CD14-positive monocyte (primary cell): ENCODE measurements around the gene TMEM178B. TPM values are rescaled to one million over a fixed set of nuclear protein-coding genes. Genes with fewer than 3 reads are reported as not detected.

ENCODE experiments used
- DNase-seq, 3 donors: peaks; one replicate each; pipeline ENCODE4 v3.0.0-alpha.2; 2011 to 2022
- H2AFZ ChIP-seq: 2 replicates; pipeline ENCODE4 v1.6.0; 2012; ENCODE audit warnings: mild to moderate bottlenecking, low read depth, low read length, inconsistent platforms; ENCODE audit not compliant: insufficient read depth, poor library complexity, severe bottlenecking
- H3K27ac ChIP-seq, 2 donors: 1 replicate in 1 of 2; 2 replicates in 1 of 2; pipeline ENCODE4 v1.5.1; 2012 to 2013; ENCODE audit warnings: low read length in 2 of 2, control low read depth in 1 of 2, inconsistent platforms in 1 of 2, low read depth in 1 of 2, mild to moderate bottlenecking in 1 of 2
- H3K27me3 ChIP-seq, 2 donors: one replicate each; pipeline versions ENCODE4 v1.6.0 to v1.6.1; 2011 to 2013; ENCODE audit warnings: low read length in 2 of 2; ENCODE audit not compliant: control insufficient read depth in 2 of 2, insufficient read depth in 2 of 2
- H3K36me3 ChIP-seq, 2 donors: replicated peaks in 1 of 2; 1 replicate in 1 of 2; 2 replicates in 1 of 2; pipeline versions ENCODE4 v1.5.1 to v1.6.1; 2012 to 2013; ENCODE audit warnings: low read length in 2 of 2, control low read depth in 1 of 2, inconsistent platforms in 1 of 2, mild to moderate bottlenecking in 1 of 2; ENCODE audit not compliant: insufficient read depth in 2 of 2, control insufficient read depth in 1 of 2
- H3K4me1 ChIP-seq, 2 donors: 1 replicate in 1 of 2; 2 replicates in 1 of 2; pipeline versions ENCODE4 v1.5.1 to v1.6.1; 2012 to 2013; ENCODE audit warnings: low read length in 2 of 2, control low read depth in 1 of 2, inconsistent platforms in 1 of 2, mild to moderate bottlenecking in 1 of 2, moderate library complexity in 1 of 2; ENCODE audit not compliant: insufficient read depth in 2 of 2, control insufficient read depth in 1 of 2
- H3K4me2 ChIP-seq: replicated peaks from 2 replicates; pipeline ENCODE3; 2012; ENCODE audit warnings: low read length, moderate library complexity, mild to moderate bottlenecking; ENCODE audit not compliant: poor library complexity, severe bottlenecking; ENCODE audit errors: extremely low read depth
- H3K4me3 ChIP-seq, 3 experiments: fragments of 200-600 bp in 1 of 3; sonication (generic) in 1 of 3; replicated peaks in 1 of 3; 1 replicate in 2 of 3; 2 replicates in 1 of 3; pipeline ENCODE4 v1.5.1; 2011 to 2013; ENCODE audit warnings: low read length in 3 of 3, mild to moderate bottlenecking in 3 of 3, control low read depth in 2 of 3, low read depth in 2 of 3, inconsistent platforms in 1 of 3, moderate library complexity in 1 of 3
- H3K79me2 ChIP-seq: 2 replicates; pipeline ENCODE4 v1.6.0; 2012; ENCODE audit warnings: mild to moderate bottlenecking, control low read depth, inconsistent platforms, low read length, moderate library complexity; ENCODE audit not compliant: insufficient read depth
- H3K9ac ChIP-seq: 2 replicates; pipeline ENCODE4 v1.6.0; 2017; ENCODE audit warnings: low read length, mild to moderate bottlenecking; ENCODE audit not compliant: insufficient read depth, poor library complexity, severe bottlenecking
- H3K9me3 ChIP-seq, 2 donors: replicated peaks in 1 of 2; 1 replicate in 1 of 2; 2 replicates in 1 of 2; pipeline versions ENCODE4 v1.5.1 to v1.6.1; 2012 to 2013; ENCODE audit warnings: low read length in 2 of 2, control low read depth in 1 of 2; ENCODE audit not compliant: control insufficient read depth in 1 of 2, insufficient read depth in 1 of 2
- H4K20me1 ChIP-seq: 2 replicates; pipeline ENCODE4 v1.6.0; 2012; ENCODE audit warnings: mild to moderate bottlenecking, low read length, control low read depth, moderate library complexity; ENCODE audit not compliant: insufficient read depth
- H3K27ac Mint-ChIP-seq, 7 donors: one replicate each; pipeline ENCODE4 v1.8.0; 2020; ENCODE audit warnings: mild to moderate bottlenecking in 7 of 7, mixed read lengths in 7 of 7, moderate library complexity in 6 of 7, inconsistent platforms in 2 of 7
- H3K27me3 Mint-ChIP-seq, 3 donors: one replicate each; pipeline ENCODE4 v1.8.0; 2021 to 2022; ENCODE audit warnings: low read depth in 3 of 3, mild to moderate bottlenecking in 3 of 3, mixed read lengths in 3 of 3, moderate library complexity in 3 of 3, inconsistent platforms in 1 of 3
- H3K36me3 Mint-ChIP-seq, 2 donors: one replicate each; pipeline ENCODE4 v1.8.0; 2020; ENCODE audit warnings: mixed read lengths in 2 of 2, inconsistent platforms in 1 of 2, mild to moderate bottlenecking in 1 of 2
- H3K4me1 Mint-ChIP-seq: one replicate; pipeline ENCODE4 v1.8.0; 2020; ENCODE audit warnings: mild to moderate bottlenecking, mixed read lengths
- H3K4me3 Mint-ChIP-seq, 2 donors: one replicate each; pipeline ENCODE4 v1.8.0; 2020; ENCODE audit warnings: mild to moderate bottlenecking in 2 of 2, mixed read lengths in 2 of 2, moderate library complexity in 1 of 2
- H3K9me3 Mint-ChIP-seq, 7 donors: one replicate each; pipeline ENCODE4 v1.8.0; 2020 to 2022; ENCODE audit warnings: mixed read lengths in 7 of 7, mild to moderate bottlenecking in 6 of 7, moderate library complexity in 6 of 7, inconsistent platforms in 2 of 7
- WGBS: methylation state at CpG from one replicate; pipeline ENCODE4 v1.1.5; 2013; ENCODE audit warnings: missing lambda C conversion rate; ENCODE audit not compliant: insufficient coverage; 5-methylcytosine and 5-hydroxymethylcytosine counted together
- intact Hi-C, 2 donors: fragments of 100-400 bp; cut with micrococcal nuclease; formaldehyde crosslinking; loops; one replicate each; pipeline versions ENCODE4 v1.15.0 to v1.15.1; 2023
- polyA plus RNA-seq, 3 donors: library from polyadenylated mRNA; depleted of rRNA in 1 of 3; unstranded in 2 of 3; stranded (reverse) in 1 of 3; fragments of 300-500 nt in 2 of 3; fragments of >200 nt in 1 of 3; fragmentation: Illumina TruSeq in 2 of 3; gene quantifications; 1 replicate in 2 of 3; 2 replicates in 1 of 3; pipeline ENCODE4 v1.2.3, GENCODE V29; 2012 to 2021
- TF ChIP-seq, protein P1 (sequence below): fragments of 200-600 bp; IDR thresholded peaks from one replicate; pipeline ENCODE4 v1.8.0; 2022; ENCODE audit warnings: antibody characterized with exemption, mild to moderate bottlenecking

The TMEM178B gene
- polyA plus RNA-seq, 3 donors: not detected

DNA sequence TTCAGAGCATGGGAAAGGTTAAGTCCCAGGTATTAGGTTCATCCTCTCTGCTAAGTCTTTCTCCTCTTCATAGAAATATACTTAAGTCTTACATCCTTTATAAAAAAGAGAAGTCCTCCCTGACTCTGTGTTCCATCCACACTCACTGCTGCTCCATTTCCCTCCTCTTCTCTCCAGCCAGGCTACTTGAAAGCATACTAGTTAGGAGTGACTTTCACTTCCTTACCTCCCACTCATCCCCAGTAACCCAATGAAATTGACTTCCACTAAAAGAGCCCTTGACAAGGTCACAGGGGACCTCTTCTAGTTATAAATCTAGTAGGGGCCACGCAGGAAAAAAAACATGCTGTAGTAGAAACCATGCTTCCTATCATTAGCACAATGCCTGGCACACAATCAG is 344.2 kb downstream of the TMEM178B start:
- TF ChIP-seq, protein P1, sequence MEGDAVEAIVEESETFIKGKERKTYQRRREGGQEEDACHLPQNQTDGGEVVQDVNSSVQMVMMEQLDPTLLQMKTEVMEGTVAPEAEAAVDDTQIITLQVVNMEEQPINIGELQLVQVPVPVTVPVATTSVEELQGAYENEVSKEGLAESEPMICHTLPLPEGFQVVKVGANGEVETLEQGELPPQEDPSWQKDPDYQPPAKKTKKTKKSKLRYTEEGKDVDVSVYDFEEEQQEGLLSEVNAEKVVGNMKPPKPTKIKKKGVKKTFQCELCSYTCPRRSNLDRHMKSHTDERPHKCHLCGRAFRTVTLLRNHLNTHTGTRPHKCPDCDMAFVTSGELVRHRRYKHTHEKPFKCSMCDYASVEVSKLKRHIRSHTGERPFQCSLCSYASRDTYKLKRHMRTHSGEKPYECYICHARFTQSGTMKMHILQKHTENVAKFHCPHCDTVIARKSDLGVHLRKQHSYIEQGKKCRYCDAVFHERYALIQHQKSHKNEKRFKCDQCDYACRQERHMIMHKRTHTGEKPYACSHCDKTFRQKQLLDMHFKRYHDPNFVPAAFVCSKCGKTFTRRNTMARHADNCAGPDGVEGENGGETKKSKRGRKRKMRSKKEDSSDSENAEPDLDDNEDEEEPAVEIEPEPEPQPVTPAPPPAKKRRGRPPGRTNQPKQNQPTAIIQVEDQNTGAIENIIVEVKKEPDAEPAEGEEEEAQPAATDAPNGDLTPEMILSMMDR: no peak
- Histone ChIP-seq H3K36me3 (no peaks in the 10 kb centered on the region), H3K9ac (no peak overlapping the region), H3K27ac (no peak overlapping the region), H3K4me3 (no peak overlapping the region), H3K27me3 (no peaks in the 10 kb centered on the region), H3K4me1 (no peaks in the 10 kb centered on the region), H3K9me3 (no peaks in the 10 kb centered on the region), H3K4me2 (no peak overlapping the region), H2AFZ (no peak overlapping the region), H3K79me2 (no peaks in the 10 kb centered on the region), H4K20me1 (no peaks in the 10 kb centered on the region)
- DNase-seq: no peak
- H3K4me3 Mint-ChIP-seq: no peak overlapping the region
- peaks cover 2 to 5% (median 2%) of the 10 kb centered on the region in 3 donors for H3K27me3 Mint-ChIP-seq
- intact Hi-C loops: no loop called here
- H3K27ac Mint-ChIP-seq: no peak overlapping the region
- peaks cover 0 to 4% (median 0%) of the 10 kb centered on the region in 7 donors for H3K9me3 Mint-ChIP-seq
- no peaks in the 10 kb centered on the region for H3K4me1 Mint-ChIP-seq
- no peaks in the 10 kb centered on the region for H3K36me3 Mint-ChIP-seq
- no CpG with 5 or more reads among the region's 1 CpG for WGBS

DNA sequence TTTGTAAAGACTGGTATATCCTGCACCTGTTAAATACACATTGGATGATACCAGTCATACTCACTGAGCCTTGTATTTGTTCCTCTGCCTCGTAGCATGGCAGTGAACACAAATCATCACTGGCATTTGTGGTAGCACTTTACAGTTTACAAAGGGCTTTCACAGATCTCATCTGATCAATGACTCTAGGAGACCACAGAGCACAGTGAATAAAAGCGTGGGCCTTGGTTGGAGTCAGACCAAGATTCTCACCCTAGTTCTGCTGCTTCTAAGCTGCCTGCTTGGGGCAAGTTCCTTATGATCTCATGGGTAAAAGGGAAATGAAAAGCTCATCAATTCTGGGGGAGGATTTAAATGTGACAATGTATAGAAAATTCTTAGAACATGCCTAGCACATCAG is 347.4 kb downstream of the TMEM178B start:
- no peaks in the 10 kb centered on the region for H3K4me1 Mint-ChIP-seq
- H3K4me3 Mint-ChIP-seq: no peak overlapping the region
- H3K27ac ChIP-seq: no peak overlapping the region
- no peaks in the 10 kb centered on the region for H4K20me1 ChIP-seq
- H2AFZ ChIP-seq: no peak overlapping the region
- DNase-seq: no peak
- no peaks in the 10 kb centered on the region for H3K36me3 ChIP-seq
- WGBS: 100% methylated on average over 1 of the region's 2 CpGs
- no peaks in the 10 kb centered on the region for H3K27me3 ChIP-seq
- H3K4me2 ChIP-seq: no peak overlapping the region
- H3K4me3 ChIP-seq: no peak overlapping the region
- no peak overlapping the region for H3K9ac ChIP-seq
- intact Hi-C loops: no loop called here
- peaks cover 0 to 12% (median under 1%) of the 10 kb centered on the region in 7 donors for H3K9me3 Mint-ChIP-seq
- peaks cover 0 to under 1% of the 10 kb centered on the region in 2 donors for H3K9me3 ChIP-seq
- H3K4me1 ChIP-seq: no peaks in the 10 kb centered on the region
- H3K27ac Mint-ChIP-seq: no peak overlapping the region
- TF ChIP-seq, protein P1: no peak
- no peaks in the 10 kb centered on the region for H3K36me3 Mint-ChIP-seq
- H3K27me3 Mint-ChIP-seq: peaks cover 1 to 6% (median 2%) of the 10 kb centered on the region in 3 donors
- H3K79me2 ChIP-seq: no peaks in the 10 kb centered on the region
